PC-3 (cell line): ENCODE data around the gene GPR156. TPM values are rescaled to one million over a fixed set of nuclear protein-coding genes. Genes with fewer than 3 reads are reported as not detected.

Source experiments
- ATAC-seq: fragments of 200-7000 bp; cut with Tn5 transposase; 2 replicates; pipeline ENCODE4 v1.9.1; 2020; ENCODE audit warnings: mild to moderate bottlenecking, moderate library complexity
- BruUV-seq: library from RNA; stranded (reverse); fragments of 400-500 nt; replicated peaks from 2 replicates; lab custom pipeline; 2021; lab: Mats Ljungman, UMichigan
- CTCF ChIA-PET: fragments of 300-600 bp; sonication (Branson Sonifier 250); formaldehyde crosslinking; loops from one replicate; lab custom pipeline; 2022; ENCODE audit warnings: antibody characterized with exemption; lab: Charles Lee
- POLR2A ChIA-PET: fragments of 300-600 bp; sonication (Branson Sonifier 250); formaldehyde crosslinking; loops from one replicate; lab custom pipeline; 2022; ENCODE audit warnings: antibody characterized with exemption; ENCODE audit not compliant: unreplicated experiment; lab: Charles Lee
- DNase-seq: peaks from one replicate; pipeline ENCODE4 v3.0.0-alpha.2; 2015
- H2AFZ ChIP-seq: fragments of 300-600 bp; sonication (generic); 2 replicates; pipeline ENCODE4 v1.6.0; 2016; ENCODE audit warnings: antibody characterized with exemption, low read length
- H3F3A ChIP-seq: fragments of 300-600 bp; sonication (generic); one replicate; pipeline ENCODE4 v1.6.0; 2017; ENCODE audit warnings: antibody characterized with exemption, low read length, control low read depth, mild to moderate bottlenecking; ENCODE audit not compliant: unreplicated experiment
- H3K27ac ChIP-seq: fragments of 300-600 bp; sonication (generic); 2 replicates; pipeline ENCODE4 v1.5.1; 2016; ENCODE audit warnings: mild to moderate bottlenecking, low read length
- H3K27me3 ChIP-seq: fragments of 300-600 bp; sonication (generic); 2 replicates; pipeline ENCODE4 v1.6.1; 2016; ENCODE audit warnings: low read length, mixed read lengths
- H3K36me3 ChIP-seq: fragments of 300-600 bp; sonication (generic); 2 replicates; pipeline ENCODE4 v1.6.1; 2016; ENCODE audit warnings: low read depth, mixed run types, low read length, mixed read lengths
- H3K4me1 ChIP-seq: fragments of 300-600 bp; sonication (generic); 2 replicates; pipeline ENCODE4 v1.5.1; 2016; ENCODE audit warnings: low read length; ENCODE audit not compliant: insufficient read depth
- H3K4me2 ChIP-seq: fragments of 300-600 bp; sonication (generic); 2 replicates; pipeline ENCODE4 v1.6.0; 2016; ENCODE audit warnings: low read length
- H3K4me3 ChIP-seq: fragments of 300-600 bp; sonication (generic); 2 replicates; pipeline ENCODE4 v1.5.1; 2016; ENCODE audit warnings: mild to moderate bottlenecking, low read length, mixed read lengths
- H3K79me2 ChIP-seq: fragments of 300-600 bp; sonication (generic); 2 replicates; pipeline ENCODE4 v1.6.1; 2017; ENCODE audit warnings: low read length, mixed read lengths
- H3K9ac ChIP-seq: fragments of 300-600 bp; sonication (generic); 2 replicates; pipeline ENCODE4 v1.6.0; 2016; ENCODE audit warnings: mild to moderate bottlenecking, low read length
- H3K9me2 ChIP-seq: fragments of 300-600 bp; sonication (generic); replicated peaks from 2 replicates; pipeline ENCODE4 v1.6.1; 2016; ENCODE audit warnings: mixed run types, low read length, mixed read lengths
- H3K9me3 ChIP-seq: fragments of 300-600 bp; sonication (generic); 2 replicates; pipeline ENCODE4 v1.6.1; 2016; ENCODE audit warnings: low read length, mixed read lengths
- H4K20me1 ChIP-seq: fragments of 300-600 bp; sonication (generic); 2 replicates; pipeline ENCODE4 v1.6.1; 2016; ENCODE audit warnings: low read length, mixed read lengths
- CTCF ChIP-seq: fragments of 300-600 bp; sonication (generic); conservative IDR thresholded peaks from 2 replicates; pipeline ENCODE4 v1.5.1; 2017; ENCODE audit warnings: antibody characterized with exemption, low read depth, mild to moderate bottlenecking, low read length
- EZH2 ChIP-seq: fragments of 300-600 bp; sonication (generic); IDR thresholded peaks from one replicate; pipeline ENCODE4 v1.6.1; 2017; ENCODE audit warnings: antibody characterized with exemption, mild to moderate bottlenecking, low read length; ENCODE audit not compliant: unreplicated experiment
- EZH2phosphoT487 ChIP-seq: fragments of 300-600 bp; sonication (generic); IDR thresholded peaks from 2 replicates; pipeline ENCODE4 v1.6.1; 2018; ENCODE audit warnings: mild to moderate bottlenecking, antibody characterized with exemption, low read length, borderline replicate concordance
- intact Hi-C: fragments of 100-400 bp; cut with micrococcal nuclease; formaldehyde crosslinking; loops from 2 replicates; pipeline ENCODE4 v1.9.0; 2023
- total RNA-seq: library from RNA; depleted of rRNA; stranded (reverse); fragments of >200 nt; gene quantifications from 2 replicates; pipeline ENCODE4 v1.2.3, GENCODE V29; 2014

Gene GPR156
- total RNA-seq, 1 experiment from 2014 or later = 5.1 TPM

GRCh38 chr3:120286465-120286864 lies 1.4 kb upstream of the GPR156 start:
- ATAC-seq (no peak), DNase-seq (no peak)
- no peaks in the 10 kb centered on the region for H3F3A ChIP-seq
- peaks cover 9% of the 10 kb centered on the region; the same call in 1 of the 2 replicates for H3K4me1 ChIP-seq
- no peaks in the 10 kb centered on the region for H4K20me1 ChIP-seq
- H3K9me3 ChIP-seq = no peaks in the 10 kb centered on the region
- no peaks in the 10 kb centered on the region for H3K9me2 ChIP-seq
- no peaks in the 10 kb centered on the region for H3K36me3 ChIP-seq
- no peaks in the 10 kb centered on the region for H3K79me2 ChIP-seq
- ChIA-PET POLR2A (no interaction called here), CTCF (no interaction called here)
- intact Hi-C loops = no loop called here
- no peak overlapping the region for H3K4me2 ChIP-seq
- H2AFZ ChIP-seq = no peak overlapping the region
- no TSS peak for BruUV-seq
- no peaks in the 10 kb centered on the region for H3K27me3 ChIP-seq
- TF ChIP-seq CTCF = no peak
- no peak for TF ChIP-seq EZH2phosphoT487
- TF ChIP-seq EZH2 = no peak
- no peak overlapping the region for H3K27ac ChIP-seq
- no peak overlapping the region for H3K4me3 ChIP-seq
- no peak overlapping the region for H3K9ac ChIP-seq

- Histone ChIP-seq H2AFZ (peak overlapping the region; percentile 93), H3K4me3 (peak overlapping the region; percentile 79), H3K36me3 (no peaks in the 10 kb centered on the region), H3K27me3 (no peaks in the 10 kb centered on the region), H4K20me1 (no peaks in the 10 kb centered on the region), H3K9me3 (no peaks in the 10 kb centered on the region), H3K4me1 (peaks cover 9% of the 10 kb centered on the region; the same call in 1 of the 2 replicates), H3K9me2 (no peaks in the 10 kb centered on the region), H3K27ac (no peak overlapping the region), H3F3A (no peaks in the 10 kb centered on the region), H3K9ac (peak overlapping the region; percentile 63; the same call in 1 of the 2 replicates), H3K79me2 (no peaks in the 10 kb centered on the region), H3K4me2 (peak overlapping the region; percentile 89)
- intact Hi-C loops = loop anchor here (2.0 kb wide), 1 partner anchor 65 kb away; no protein-coding TSS in a partner anchor
- CTCF ChIA-PET = no interaction called here
- POLR2A ChIA-PET = interaction anchor here (0.7 kb wide), 1 partner anchor 518 kb away, joined by 3 read pairs; no protein-coding TSS in a partner anchor
- no peak for TF ChIP-seq EZH2phosphoT487
- no peak for TF ChIP-seq EZH2
- TF ChIP-seq CTCF = no peak
- DNase-seq (no peak), ATAC-seq (no peak)
- BruUV-seq = TSS peak; percentile 24
These were observed 453 bp upstream of the GPR156 start for GRCh38 chr3:120285508-120285841.

- Histone ChIP-seq H3K9me2 (no peaks in the 10 kb centered on the region), H3K79me2 (no peaks in the 10 kb centered on the region), H3K27ac (no peak overlapping the region), H3K4me1 (peaks cover 13% of the 10 kb centered on the region), H3K27me3 (no peaks in the 10 kb centered on the region), H4K20me1 (no peaks in the 10 kb centered on the region), H3K4me2 (no peak overlapping the region), H3K4me3 (no peak overlapping the region), H3K9me3 (no peaks in the 10 kb centered on the region), H2AFZ (no peak overlapping the region), H3K36me3 (no peaks in the 10 kb centered on the region), H3F3A (no peaks in the 10 kb centered on the region), H3K9ac (no peak overlapping the region)
- ATAC-seq (no peak), DNase-seq (no peak)
- intact Hi-C loops = no loop called here
- ChIA-PET CTCF (no interaction called here), POLR2A (no interaction called here)
- TF ChIP-seq CTCF = no peak
- TF ChIP-seq EZH2phosphoT487 = no peak
- no peak for TF ChIP-seq EZH2
- no TSS peak for BruUV-seq
These were observed 3.8 kb downstream of the GPR156 start for GRCh38 chr3:120281261-120281660.
